H9 (cell line): ENCODE measurements around the gene ATP5MG. TPM values are rescaled to one million over a fixed set of nuclear protein-coding genes. Genes with fewer than 3 reads are reported as not detected.

Experiments used
- DNase-seq: peaks from one replicate; pipeline ENCODE4 v3.0.0-alpha.2; 2017
- H2AFZ ChIP-seq: one replicate; pipeline ENCODE4 v1.6.1; 2013; ENCODE audit warnings: mild to moderate bottlenecking, low read length, control low read depth, moderate library complexity
- H2AK5ac ChIP-seq: 2 replicates; pipeline ENCODE4 v1.6.1; 2013; ENCODE audit warnings: low read length, control low read depth, mixed read lengths; ENCODE audit not compliant: insufficient read length
- H2BK120ac ChIP-seq: one replicate; pipeline ENCODE4 v1.6.1; 2013; ENCODE audit warnings: low read depth, mild to moderate bottlenecking, low read length, control low read depth, inconsistent platforms; ENCODE audit not compliant: poor library complexity, severe bottlenecking
- H2BK12ac ChIP-seq: 2 replicates; pipeline ENCODE4 v1.6.1; 2013; ENCODE audit warnings: low read length, control low read depth, mixed read lengths, low read depth; ENCODE audit not compliant: insufficient read length
- H2BK15ac ChIP-seq: 2 replicates; pipeline ENCODE4 v1.6.1; 2013; ENCODE audit warnings: low read depth, low read length, control low read depth
- H2BK20ac ChIP-seq: one replicate; pipeline ENCODE4 v1.6.1; 2013; ENCODE audit warnings: low read depth, mild to moderate bottlenecking, low read length, control low read depth, inconsistent platforms; ENCODE audit not compliant: poor library complexity, severe bottlenecking
- H2BK5ac ChIP-seq: 2 replicates; pipeline ENCODE4 v1.6.1; 2013; ENCODE audit warnings: low read length, control low read depth, mixed read lengths; ENCODE audit not compliant: insufficient read length
- H3K14ac ChIP-seq: 2 replicates; pipeline ENCODE4 v1.6.1; 2013; ENCODE audit warnings: low read length, control low read depth; ENCODE audit not compliant: insufficient read depth
- H3K18ac ChIP-seq: 2 replicates; pipeline ENCODE4 v1.6.1; 2013; ENCODE audit warnings: low read depth, mild to moderate bottlenecking, mixed read lengths, low read length, control low read depth; ENCODE audit not compliant: insufficient read length
- H3K23ac ChIP-seq: 2 replicates; pipeline ENCODE4 v1.6.1; 2013; ENCODE audit warnings: low read length, control low read depth, mixed read lengths, low read depth; ENCODE audit not compliant: insufficient read length
- H3K23me2 ChIP-seq: 2 replicates; pipeline ENCODE4 v1.6.1; 2013; ENCODE audit warnings: low read depth, mild to moderate bottlenecking, mixed read lengths, low read length, control low read depth; ENCODE audit not compliant: insufficient read length, poor library complexity, severe bottlenecking
- H3K27ac ChIP-seq: 2 replicates; pipeline ENCODE4 v1.5.1; 2013; ENCODE audit warnings: low read length, control low read depth, mixed read lengths, low read depth; ENCODE audit not compliant: insufficient read length
- H3K27me3 ChIP-seq: 2 replicates; pipeline ENCODE4 v1.6.1; 2013; ENCODE audit warnings: low read length, control low read depth, inconsistent platforms; ENCODE audit not compliant: insufficient read depth
- H3K4ac ChIP-seq: 2 replicates; pipeline ENCODE4 v1.6.1; 2013; ENCODE audit warnings: low read depth, mild to moderate bottlenecking, control low read depth, inconsistent platforms, low read length, moderate library complexity
- H3K4me1 ChIP-seq: 2 replicates; pipeline ENCODE4 v1.6.1; 2013; ENCODE audit warnings: low read length, control low read depth, inconsistent platforms; ENCODE audit not compliant: insufficient read depth
- H3K4me2 ChIP-seq: 2 replicates; pipeline ENCODE4 v1.6.1; 2013; ENCODE audit warnings: low read length, control low read depth, mixed read lengths; ENCODE audit not compliant: insufficient read length, insufficient read depth
- H3K56ac ChIP-seq: 2 replicates; pipeline ENCODE4 v1.6.1; 2013; ENCODE audit warnings: low read depth, mild to moderate bottlenecking, mixed read lengths, low read length, control low read depth; ENCODE audit not compliant: insufficient read length
- H3K79me1 ChIP-seq: 2 replicates; pipeline ENCODE4 v1.6.1; 2013; ENCODE audit warnings: low read depth, mild to moderate bottlenecking, moderate library complexity, low read length, control low read depth, inconsistent platforms; ENCODE audit not compliant: insufficient read depth, poor library complexity, severe bottlenecking
- H3K79me2 ChIP-seq: 2 replicates; pipeline ENCODE4 v1.6.1; 2013; ENCODE audit warnings: low read length, control low read depth, inconsistent platforms; ENCODE audit not compliant: insufficient read depth
- H3K9ac ChIP-seq: 2 replicates; pipeline ENCODE4 v1.6.1; 2013; ENCODE audit warnings: low read length, control low read depth, mixed read lengths; ENCODE audit not compliant: insufficient read length; ENCODE audit errors: extremely low read depth
- H3K9me3 ChIP-seq: one replicate; pipeline ENCODE4 v1.6.1; 2013; ENCODE audit warnings: low read depth, low read length, inconsistent platforms; ENCODE audit not compliant: control insufficient read depth
- H3T11ph ChIP-seq: one replicate; pipeline ENCODE4 v1.6.1; 2013; ENCODE audit warnings: mild to moderate bottlenecking, low read length, control low read depth, inconsistent platforms
- H4K20me1 ChIP-seq: one replicate; pipeline ENCODE4 v1.6.1; 2013; ENCODE audit not compliant: control insufficient read depth, insufficient read length, insufficient read depth
- H4K5ac ChIP-seq: 2 replicates; pipeline ENCODE4 v1.6.1; 2013; ENCODE audit warnings: low read depth, mild to moderate bottlenecking, mixed read lengths, low read length, control low read depth; ENCODE audit not compliant: insufficient read length
- H4K8ac ChIP-seq: replicated peaks from 2 replicates; pipeline ENCODE4 v1.6.1; 2013; ENCODE audit warnings: low read length, control low read depth, mixed read lengths, low read depth; ENCODE audit not compliant: insufficient read length
- H4K91ac ChIP-seq: 2 replicates; pipeline ENCODE4 v1.6.1; 2013; ENCODE audit warnings: low read depth, mild to moderate bottlenecking, moderate library complexity, mixed read lengths, low read length, control low read depth; ENCODE audit not compliant: insufficient read length
- H3K27ac Mint-ChIP-seq, 3 experiments: 2 replicates in 2 of 3; 3 replicates in 1 of 3; pipeline ENCODE4 v1.8.0; 2020 to 2021; ENCODE audit warnings: mixed read lengths in 3 of 3, mild to moderate bottlenecking in 1 of 3, moderate library complexity in 1 of 3
- H3K27me3 Mint-ChIP-seq: 2 replicates; pipeline ENCODE4 v1.8.0; 2021; ENCODE audit warnings: low read depth, mild to moderate bottlenecking, moderate library complexity, mixed read lengths
- H3K36me3 Mint-ChIP-seq, 3 experiments: 2 replicates in 2 of 3; 3 replicates in 1 of 3; pipeline ENCODE4 v1.8.0; 2020 to 2021; ENCODE audit warnings: low read depth in 3 of 3, mixed read lengths in 3 of 3; ENCODE audit not compliant: insufficient read depth in 1 of 3
- H3K4me1 Mint-ChIP-seq, 2 experiments: 2 replicates each; pipeline ENCODE4 v1.8.0; 2020; ENCODE audit warnings: mixed read lengths in 2 of 2
- H3K4me3 Mint-ChIP-seq, 2 experiments: 2 replicates in 1 of 2; 3 replicates in 1 of 2; pipeline ENCODE4 v1.8.0; 2020 to 2021; ENCODE audit warnings: mild to moderate bottlenecking in 2 of 2, mixed read lengths in 2 of 2, moderate library complexity in 1 of 2
- H3K9me3 Mint-ChIP-seq, 2 experiments: 2 replicates in 1 of 2; 3 replicates in 1 of 2; pipeline ENCODE4 v1.8.0; 2020; ENCODE audit warnings: mild to moderate bottlenecking in 2 of 2, mixed read lengths in 2 of 2, moderate library complexity in 1 of 2
- total RNA-seq: library from RNA; stranded (reverse); gene quantifications from 2 replicates; pipeline ENCODE4 v1.2.1, GENCODE V29; 2021
- TF ChIP-seq, protein P1 (sequence below): fragments of 200-600 bp; sonication (generic); conservative IDR thresholded peaks from 3 replicates; pipeline ENCODE4 v1.8.0; 2021; ENCODE audit warnings: antibody characterized with exemption, mild to moderate bottlenecking

ATP5MG gene
- total RNA-seq, 1 experiment from 2014 or later, result 254 TPM

- Histone ChIP-seq H2BK12ac (no peak overlapping the region), H2AK5ac (no peak overlapping the region), H3K23ac (no peak overlapping the region), H4K20me1 (no peaks in the 10 kb centered on the region), H3K9me3 (no peaks in the 10 kb centered on the region), H3K4me1 (no peaks in the 10 kb centered on the region), H3T11ph (no peak overlapping the region), H3K23me2 (peaks cover 7% of the 10 kb centered on the region), H3K27ac (no peak overlapping the region), H3K27me3 (no peaks in the 10 kb centered on the region), H3K79me2 (peaks cover 8% of the 10 kb centered on the region; the same call in 1 of the 2 replicates), H2BK20ac (no peak overlapping the region), H3K14ac (no peak overlapping the region), H3K18ac (no peak overlapping the region), H2AFZ (no peak overlapping the region), H3K4ac (no peak overlapping the region), H4K8ac (no peak overlapping the region), H3K79me1 (peaks cover under 1% of the 10 kb centered on the region), H2BK5ac (no peak overlapping the region), H2BK120ac (no peak overlapping the region), H3K9ac (no peak overlapping the region), H4K5ac (no peak overlapping the region), H2BK15ac (no peak overlapping the region), H3K56ac (no peak overlapping the region), H4K91ac (no peak overlapping the region), H3K4me2 (no peak overlapping the region)
- DNase-seq, result no peak
- Mint-ChIP-seq H3K27ac (no peak overlapping the region), H3K4me3 (no peak overlapping the region), H3K27me3 (no peaks in the 10 kb centered on the region; the same call in 1 of the 2 replicates), H3K4me1 (peaks cover 11% of the 10 kb centered on the region in 2 experiments), H3K36me3 (peaks cover 9 to 39% (median 23%) of the 10 kb centered on the region in 3 experiments; a peak in 6 of 7 replicates), H3K9me3 (no peaks in the 10 kb centered on the region)
- TF ChIP-seq, protein P1, sequence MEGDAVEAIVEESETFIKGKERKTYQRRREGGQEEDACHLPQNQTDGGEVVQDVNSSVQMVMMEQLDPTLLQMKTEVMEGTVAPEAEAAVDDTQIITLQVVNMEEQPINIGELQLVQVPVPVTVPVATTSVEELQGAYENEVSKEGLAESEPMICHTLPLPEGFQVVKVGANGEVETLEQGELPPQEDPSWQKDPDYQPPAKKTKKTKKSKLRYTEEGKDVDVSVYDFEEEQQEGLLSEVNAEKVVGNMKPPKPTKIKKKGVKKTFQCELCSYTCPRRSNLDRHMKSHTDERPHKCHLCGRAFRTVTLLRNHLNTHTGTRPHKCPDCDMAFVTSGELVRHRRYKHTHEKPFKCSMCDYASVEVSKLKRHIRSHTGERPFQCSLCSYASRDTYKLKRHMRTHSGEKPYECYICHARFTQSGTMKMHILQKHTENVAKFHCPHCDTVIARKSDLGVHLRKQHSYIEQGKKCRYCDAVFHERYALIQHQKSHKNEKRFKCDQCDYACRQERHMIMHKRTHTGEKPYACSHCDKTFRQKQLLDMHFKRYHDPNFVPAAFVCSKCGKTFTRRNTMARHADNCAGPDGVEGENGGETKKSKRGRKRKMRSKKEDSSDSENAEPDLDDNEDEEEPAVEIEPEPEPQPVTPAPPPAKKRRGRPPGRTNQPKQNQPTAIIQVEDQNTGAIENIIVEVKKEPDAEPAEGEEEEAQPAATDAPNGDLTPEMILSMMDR, result no peak
These were observed 4.0 kb upstream of the ATP5MG start for GRCh38 chr11:118397448-118397847.
